NCI-H2196 (cell line): ENCODE results near the gene CACNG1.

ENCODE experiments used
- DNase-seq: peaks from one replicate; lab custom pipeline; 2025; ENCODE audit not compliant: unreplicated experiment; lab: John Stamatoyannopoulos, UW

The CACNG1 gene

GRCh38 chr17:67044016-67044772, at the start of gene CACNG1:
TSS of gene CACNG1 (plus strand) at chr17:67044554. CDS start at chr17:67044661, 107 bp downstream.
- DNase-seq, result no peak

GRCh38 chr17:66994930-66995535, 49.3 kb upstream of the CACNG1 start:
- no peak for DNase-seq

- no peak for DNase-seq
These were observed 48.4 kb upstream of the CACNG1 start for GRCh38 chr17:66995944-66996343.

GRCh38 chr17:66996926-66997325, 47.4 kb upstream of the CACNG1 start:
- no peak for DNase-seq

- no peak for DNase-seq
These were observed 41.1 kb upstream of the CACNG1 start for GRCh38 chr17:67003231-67003630.

- no peak for DNase-seq
These were observed 40.2 kb upstream of the CACNG1 start for GRCh38 chr17:67004181-67004580.

GRCh38 chr17:67007266-67007665, 37.1 kb upstream of the CACNG1 start:
- no peak for DNase-seq

- DNase-seq, result no peak
These were observed 36.3 kb upstream of the CACNG1 start for GRCh38 chr17:67008101-67008500.

GRCh38 chr17:67011527-67012175, 32.7 kb upstream of the CACNG1 start:
- DNase-seq, result no peak

- DNase-seq, result no peak
These were observed 30.5 kb upstream of the CACNG1 start for GRCh38 chr17:67013891-67014290.

GRCh38 chr17:67015001-67015400, 29.4 kb upstream of the CACNG1 start:
- DNase-seq, result no peak

GRCh38 chr17:67016039-67016762, 28.2 kb upstream of the CACNG1 start:
- DNase-seq, result no peak

- no peak for DNase-seq
These were observed 26.4 kb upstream of the CACNG1 start for GRCh38 chr17:67017910-67018309.

- no peak for DNase-seq
These were observed 25.6 kb upstream of the CACNG1 start for GRCh38 chr17:67018471-67019434.

GRCh38 chr17:67019809-67020208, 24.5 kb upstream of the CACNG1 start:
- DNase-seq, result no peak

- DNase-seq, result no peak
These were observed 24.0 kb upstream of the CACNG1 start for GRCh38 chr17:67020293-67020766.

GRCh38 chr17:67021196-67021595, 23.2 kb upstream of the CACNG1 start:
- no peak for DNase-seq

GRCh38 chr17:67021743-67022450, 22.5 kb upstream of the CACNG1 start:
- DNase-seq, result no peak

GRCh38 chr17:67022451-67022810, 21.9 kb upstream of the CACNG1 start:
- no peak for DNase-seq

GRCh38 chr17:67024736-67025135, 19.6 kb upstream of the CACNG1 start:
- DNase-seq, result no peak
